Fibroblast of the conjunctiva (primary cell): ENCODE measurements around the gene LRRTM4.

Experiments
- DNase-seq: peaks from one replicate; pipeline ENCODE4 v3.0.0-alpha.2; 2010; ENCODE audit warnings: low read depth

Gene LRRTM4

DNA sequence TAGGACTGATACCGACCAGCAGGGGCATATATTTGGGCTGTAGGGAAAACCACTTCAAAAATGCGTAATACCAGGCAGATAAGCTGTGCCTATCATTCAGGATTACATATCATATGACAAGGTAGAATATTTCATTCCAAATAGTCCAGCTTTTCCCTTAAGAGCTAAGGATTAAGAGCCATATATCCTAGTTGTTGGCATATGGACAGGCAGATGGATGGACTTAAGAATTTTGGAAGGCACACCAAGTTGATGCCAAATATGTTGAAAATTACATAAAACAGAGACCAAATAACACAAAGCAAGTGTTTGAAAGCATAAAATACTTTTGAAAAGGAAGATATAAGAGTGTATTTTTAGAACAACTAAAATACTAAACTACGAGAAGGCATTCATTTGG lies 52.1 kb downstream of the LRRTM4 start:
- DNase-seq, result no peak

DNA sequence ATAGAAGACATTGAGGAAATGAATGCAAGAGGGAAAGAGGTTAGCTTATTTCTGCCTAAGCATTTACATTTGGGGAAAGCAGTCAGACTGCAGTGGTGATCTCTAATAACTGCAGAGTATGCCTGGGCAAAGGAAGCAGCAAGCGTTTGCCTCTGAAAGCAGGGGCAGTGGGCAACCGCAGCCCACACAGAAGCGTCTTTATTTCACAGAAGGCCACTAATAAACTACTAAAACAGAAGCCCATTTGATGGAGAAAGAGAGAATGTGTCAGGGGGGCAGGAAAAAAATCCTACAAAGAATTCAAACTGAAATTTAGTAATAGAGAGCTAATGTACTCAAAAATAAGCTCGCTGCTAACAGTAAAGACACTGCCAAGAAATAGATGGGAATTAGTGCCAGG lies 53.1 kb downstream of the LRRTM4 start:
- no peak for DNase-seq

GRCh38 chr2:77459840-77460239 lies 62.3 kb downstream of the LRRTM4 start:
- DNase-seq, result no peak

- no peak for DNase-seq
These were observed 64.0 kb downstream of the LRRTM4 start for GRCh38 chr2:77458216-77458615.

DNA sequence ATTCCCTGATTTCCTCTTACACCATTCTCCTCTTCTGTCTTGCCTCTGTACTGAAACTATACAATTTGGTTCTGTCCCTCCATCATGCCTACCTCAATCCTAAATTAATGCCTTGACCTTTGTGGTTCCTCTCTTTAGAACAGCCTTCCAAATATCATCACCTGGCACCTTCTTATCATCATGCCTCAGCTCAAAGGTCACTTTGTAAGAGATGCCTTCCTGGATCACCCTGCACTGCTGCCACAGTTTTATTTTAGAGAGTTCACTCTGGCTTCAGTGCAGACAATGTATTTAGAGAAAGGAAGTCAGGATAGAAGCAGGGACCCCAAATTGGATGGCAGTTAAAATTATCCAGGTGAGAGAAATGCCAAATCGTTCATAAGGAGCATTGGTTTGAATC lies 64.5 kb downstream of the LRRTM4 start:
- no peak for DNase-seq

- no peak for DNase-seq
These were observed 79.1 kb downstream of the LRRTM4 start for GRCh38 chr2:77443076-77443475.

DNA sequence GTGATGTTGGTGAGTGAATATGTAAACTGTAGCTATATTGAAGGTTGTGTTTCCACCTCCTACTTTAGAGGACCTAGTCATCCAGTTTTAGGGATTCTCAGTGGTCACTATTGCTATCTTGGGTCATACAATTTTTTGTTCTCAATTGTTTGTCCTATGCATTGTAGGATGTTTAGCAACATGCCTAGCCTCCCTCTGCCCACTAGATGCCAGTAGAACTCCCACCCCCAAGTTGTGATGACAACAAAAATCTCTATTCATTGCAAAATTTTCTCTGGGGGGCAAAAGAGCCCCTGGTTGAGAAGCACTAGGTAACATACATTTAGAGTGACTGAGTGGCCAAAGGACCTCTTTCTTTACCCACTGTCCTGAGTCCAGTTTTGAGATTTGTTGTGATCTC lies 87.3 kb downstream of the LRRTM4 start:
- DNase-seq, result no peak

DNA sequence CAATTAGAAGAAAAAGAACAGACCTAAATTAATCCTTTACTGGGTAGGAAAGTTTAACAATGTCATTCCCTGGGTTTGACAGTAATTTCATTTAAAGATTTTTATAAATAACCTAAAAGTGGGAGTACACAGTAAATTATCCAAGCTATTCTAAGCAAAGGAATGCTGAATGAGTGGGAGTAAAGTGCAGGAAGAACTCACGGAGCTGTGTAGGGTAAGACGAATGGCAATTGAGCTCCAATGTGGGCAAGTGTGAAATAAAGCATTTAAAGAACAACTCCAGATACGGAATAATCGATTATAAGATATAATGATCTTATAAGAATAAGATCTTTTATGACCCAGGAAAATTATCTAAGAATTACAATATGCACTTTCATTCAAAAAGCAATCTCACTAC lies 93.2 kb downstream of the LRRTM4 start:
- DNase-seq, result no peak

GRCh38 chr2:77421971-77422370 lies 100.2 kb downstream of the LRRTM4 start:
- no peak for DNase-seq

DNA sequence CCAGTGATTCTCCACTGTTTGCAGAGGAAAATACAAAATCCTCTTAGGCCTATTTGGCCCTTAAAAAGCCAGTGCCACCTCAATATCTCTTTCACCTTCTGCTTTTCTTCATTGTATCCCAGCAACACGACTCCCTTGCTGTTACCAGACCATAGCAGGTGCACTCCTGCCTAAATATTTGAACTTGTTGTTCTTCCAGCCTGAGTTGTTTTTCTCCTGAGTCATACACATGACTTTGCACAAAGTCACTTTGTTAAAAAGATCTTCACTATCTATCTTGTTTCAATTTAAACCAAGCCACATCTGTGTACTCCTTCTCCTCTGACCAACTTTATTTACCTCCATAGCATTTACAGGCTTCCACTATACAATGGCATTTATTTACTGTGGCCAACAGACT lies 103.6 kb downstream of the LRRTM4 start:
- DNase-seq, result no peak

- no peak for DNase-seq
These were observed 118.0 kb downstream of the LRRTM4 start for GRCh38 chr2:77404189-77404588.

GRCh38 chr2:77398970-77399600 lies 123.1 kb downstream of the LRRTM4 start:
- DNase-seq, result no peak

DNA sequence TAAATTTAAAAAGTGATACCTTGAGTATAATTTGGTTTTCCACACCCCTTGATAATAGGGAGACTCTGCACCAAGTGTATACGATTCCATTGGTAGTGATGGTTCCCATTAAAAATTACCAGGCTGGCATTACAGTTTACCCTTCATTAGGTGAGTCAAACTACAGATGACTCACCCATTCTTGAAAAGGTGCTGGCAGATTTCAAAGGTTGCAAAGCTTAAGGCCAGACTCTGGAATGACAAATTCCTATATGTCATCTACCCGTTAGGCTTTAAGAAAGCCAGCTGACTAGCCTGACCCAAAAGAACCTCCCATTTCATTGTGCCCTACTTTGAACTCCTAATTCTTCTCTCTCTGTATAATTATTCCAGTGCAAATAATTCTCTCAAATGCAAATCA lies 124.4 kb downstream of the LRRTM4 start:
- DNase-seq, result no peak

DNA sequence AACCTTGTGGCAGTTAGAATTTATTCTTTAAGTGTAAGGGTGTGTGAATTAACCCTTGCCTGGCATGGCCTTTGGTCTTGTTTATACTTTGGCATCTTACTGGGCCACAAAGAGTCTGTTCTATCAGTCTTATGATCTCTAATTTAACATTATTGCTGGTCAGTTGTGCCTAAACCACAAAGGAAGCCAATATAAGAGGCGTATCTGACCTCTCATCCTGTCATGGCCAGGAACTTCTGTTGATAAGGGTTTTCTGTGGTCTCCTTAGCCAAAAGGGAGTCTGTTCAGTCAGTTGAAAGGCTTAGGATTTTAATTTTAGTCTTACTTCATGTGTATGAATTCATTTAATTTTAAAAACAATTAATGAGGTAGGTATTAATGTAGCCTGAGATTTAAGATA lies 127.2 kb downstream of the LRRTM4 start:
- DNase-seq, result no peak

DNA sequence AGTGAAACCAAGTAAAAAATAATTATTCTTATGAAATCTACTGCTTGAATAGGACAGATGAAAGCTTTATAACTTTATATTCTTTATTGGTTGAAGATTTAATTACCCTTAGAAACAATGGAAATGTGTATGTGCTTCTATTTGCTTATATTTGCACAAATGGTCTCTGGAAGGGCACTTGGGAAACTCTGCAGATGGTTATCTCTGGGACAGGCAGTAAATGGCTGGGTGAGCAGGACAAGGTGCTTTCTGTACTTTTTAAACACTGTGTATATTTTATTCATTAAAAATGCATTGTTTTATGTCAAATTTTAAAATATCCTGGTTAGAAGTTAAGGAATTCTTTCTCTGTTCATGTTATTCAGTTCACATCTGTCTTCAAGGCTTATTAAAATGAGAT lies 131.1 kb downstream of the LRRTM4 start:
- no peak for DNase-seq

DNA sequence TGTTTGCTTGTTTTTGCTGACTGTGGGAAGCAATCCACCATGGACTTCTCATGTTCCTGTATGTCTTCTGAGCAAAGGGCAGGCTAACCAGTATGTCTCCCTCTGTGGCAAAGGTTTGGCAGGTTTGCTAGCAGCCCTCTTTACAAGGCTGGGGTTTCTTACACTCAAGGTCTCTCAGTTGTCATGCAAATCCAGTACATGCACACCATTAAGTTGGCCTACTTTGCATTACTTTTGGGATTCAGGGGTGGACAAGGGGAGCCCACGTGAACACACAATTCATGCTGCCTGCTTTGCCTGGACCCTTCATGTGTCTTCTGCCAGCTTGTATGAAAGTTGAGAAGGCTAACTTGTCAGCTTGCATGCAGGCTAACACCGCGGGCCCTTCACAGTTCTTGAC lies 134.9 kb downstream of the LRRTM4 start:
- DNase-seq, result no peak

GRCh38 chr2:77372636-77373035 lies 149.5 kb downstream of the LRRTM4 start:
- DNase-seq, result no peak

GRCh38 chr2:77370511-77370910 lies 151.7 kb downstream of the LRRTM4 start:
- DNase-seq, result no peak

GRCh38 chr2:77363277-77363676 lies 158.9 kb downstream of the LRRTM4 start:
- DNase-seq, result no peak

DNA sequence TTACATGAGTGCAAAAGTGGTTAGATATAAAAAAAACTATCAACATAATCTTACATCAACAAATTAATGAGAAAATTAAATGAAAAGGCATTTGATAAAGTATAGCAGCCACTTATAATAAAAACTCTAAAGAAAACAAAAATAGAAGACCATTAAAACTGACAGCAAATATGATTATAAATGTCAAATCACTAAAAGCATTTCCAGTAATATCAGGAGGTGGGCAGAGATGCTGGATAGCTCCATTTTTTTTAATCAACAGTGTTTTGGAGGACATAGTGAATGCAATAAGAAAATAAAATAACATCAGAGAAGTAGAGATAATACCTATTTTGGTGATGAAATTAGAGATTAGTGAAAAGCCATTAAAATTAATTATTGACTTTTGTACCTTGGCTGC lies 173.4 kb downstream of the LRRTM4 start:
- no peak for DNase-seq

GRCh38 chr2:77336013-77336412 lies 186.2 kb downstream of the LRRTM4 start:
- DNase-seq, result no peak

DNA sequence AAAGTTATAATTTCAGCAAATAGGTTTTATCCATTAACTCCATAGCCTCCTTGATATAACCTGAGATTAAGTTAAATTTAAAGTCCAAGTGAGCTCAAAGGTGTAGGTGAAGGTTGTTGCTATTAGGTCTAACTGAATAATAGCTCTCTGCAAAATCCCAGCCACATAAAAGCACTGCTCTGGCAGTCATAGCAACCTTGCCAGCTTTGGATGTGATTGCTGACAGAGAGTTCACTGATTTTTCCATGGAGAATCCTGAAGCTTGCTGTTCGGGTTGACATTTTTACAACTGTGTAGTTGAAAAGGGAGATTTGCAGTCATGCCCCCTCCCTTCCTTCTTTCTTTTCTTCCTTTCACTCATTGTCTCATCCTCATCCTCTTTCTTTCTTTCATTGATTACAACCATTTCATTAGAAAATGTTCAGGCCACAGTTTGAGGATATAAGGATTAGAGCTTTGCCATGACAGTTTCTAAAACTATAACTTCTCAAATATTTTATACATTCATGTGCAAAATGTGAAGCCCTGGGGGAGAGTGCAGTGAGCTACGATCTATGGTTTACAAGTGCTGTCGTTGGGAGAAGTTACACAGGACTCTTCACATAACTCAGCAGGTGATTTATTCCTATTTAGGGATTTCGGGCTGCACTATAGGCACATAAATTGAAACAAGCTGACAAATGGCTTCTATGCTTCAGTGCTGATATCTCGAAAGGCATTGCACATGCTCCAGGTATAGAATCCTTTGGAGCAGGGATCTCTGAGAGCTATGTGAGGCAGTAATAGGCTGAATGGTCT lies 193.8 kb downstream of the LRRTM4 start:
- no peak for DNase-seq

DNA sequence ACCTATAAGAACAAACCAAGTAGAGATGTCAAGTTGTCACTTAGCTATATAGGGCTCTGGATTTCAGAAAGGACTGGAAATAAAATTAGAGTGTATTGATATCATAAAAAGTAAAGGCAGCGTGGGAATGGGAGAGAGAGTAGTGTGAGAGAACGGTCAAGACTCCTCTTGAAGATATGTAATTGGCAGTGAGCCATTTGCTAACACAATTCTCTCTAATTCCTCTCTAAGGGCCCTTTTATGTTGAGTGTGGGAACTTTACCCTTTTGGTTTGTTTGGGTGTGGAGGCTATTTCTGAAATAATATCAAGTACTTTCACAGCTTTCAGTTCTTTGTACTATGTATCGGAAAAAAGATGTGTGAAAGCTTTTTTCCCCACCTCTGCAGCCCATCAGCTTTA lies 196.8 kb downstream of the LRRTM4 start:
- no peak for DNase-seq

- no peak for DNase-seq
These were observed 199.7 kb downstream of the LRRTM4 start for GRCh38 chr2:77322431-77322830.
